ENCODE data around the gene HASPIN. TPM values are rescaled to one million over a fixed set of nuclear protein-coding genes. Genes with fewer than 3 reads are reported as not detected.

Gene HASPIN
- polyA plus RNA-seq, 1 donor (not counting 4 experiments of a cell fraction or from before 2014, with no cell fraction given), result 3.5 TPM

- Histone ChIP-seq H3K9me3 (ENCODE audit: control insufficient read depth, low read depth, low read length) (no peaks in the 10 kb centered on the region), H4K20me1 (ENCODE audit: control insufficient read depth, extremely low read depth, insufficient read depth, low read length) (no peaks in the 10 kb centered on the region), H3K79me2 (ENCODE audit: control insufficient read depth, insufficient read depth, low read length) (no peaks in the 10 kb centered on the region), H3K27me3 (ENCODE audit: control insufficient read depth, extremely low read depth, insufficient read depth, low read length) (peaks cover 15% of the 10 kb centered on the region), H3K4me3 (ENCODE audit: control insufficient read depth in 2 of 3, extremely low read depth in 1 of 3, insufficient read depth in 2 of 3, low read depth in 1 of 3, low read length in 3 of 3) (no peak overlapping the region), H3K9ac (ENCODE audit: control insufficient read depth, extremely low read depth, insufficient read depth, low read length) (no peak overlapping the region), H3K4me1 (ENCODE audit: control insufficient read depth, extremely low read depth, insufficient read depth, low read length) (no peaks in the 10 kb centered on the region), H3K27ac (ENCODE audit: control insufficient read depth, insufficient read depth, low read length) (no peak overlapping the region), H3K9me1 (ENCODE audit: control insufficient read depth, extremely low read depth, insufficient read depth, low read length) (no peaks in the 10 kb centered on the region), H3K36me3 (ENCODE audit: control insufficient read depth in 2 of 2, extremely low read depth in 1 of 2, insufficient read depth in 2 of 2, low read length in 2 of 2) (no peaks in the 10 kb centered on the region), H3K4me2 (ENCODE audit: control insufficient read depth, extremely low read depth, insufficient read depth, low read depth, low read length) (no peak overlapping the region), H2AFZ (ENCODE audit: control insufficient read depth, low read length) (no peak overlapping the region)
- dilution Hi-C loops (cut with MboI; ENCODE audit: extremely low pct_ligation_motif_present, low sequenced_read_pairs), result no loop called here
- FAIRE-seq (no peak), DNase-seq (ENCODE audit: low read depth, low spot score) (no peak)
- TF ChIP-seq EZH2 (IDR thresholded peaks at IDR 0.05; ENCODE audit: low read length), result no peak
- TF ChIP-seq CTCF (optimal IDR thresholded peaks at IDR 0.05 in 1 of 3, IDR thresholded peaks at IDR 0.05 in 1 of 3, conservative IDR thresholded peaks at IDR 0.05 in 1 of 3; ENCODE audit: extremely low read depth in 1 of 3, insufficient read depth in 2 of 3, low read length in 3 of 3), result no peak
These were observed 35.6 kb upstream of the HASPIN start for GRCh38 chr17:3688027-3688553.

DNA sequence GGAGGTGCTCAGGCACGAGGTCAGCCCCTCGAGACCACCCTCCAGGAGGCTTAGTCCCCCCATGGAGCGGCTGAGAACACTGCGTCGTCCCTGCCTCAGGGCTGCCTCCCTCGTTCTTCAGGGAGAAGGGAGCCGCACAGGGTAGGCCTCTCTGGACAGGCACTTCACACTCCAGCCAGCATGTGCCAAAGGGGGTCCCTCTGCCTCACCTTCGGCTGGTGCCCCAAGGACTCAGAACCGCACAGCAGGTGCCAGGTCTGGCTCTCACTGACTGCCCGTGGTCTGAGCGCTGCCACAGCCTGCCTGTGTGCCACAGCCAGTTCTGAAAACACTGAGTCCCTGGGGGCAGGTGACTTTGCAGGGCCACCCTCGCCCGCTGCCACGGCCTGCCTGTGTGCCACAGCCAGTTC is 34.8 kb upstream of the HASPIN start:
- dilution Hi-C loops (cut with MboI; ENCODE audit: extremely low pct_ligation_motif_present, low sequenced_read_pairs), result no loop called here
- no peak for FAIRE-seq
- no peak overlapping the region for H3K9ac ChIP-seq (ENCODE audit: control insufficient read depth, extremely low read depth, insufficient read depth, low read length)

More for the DNA sequence above, 34.8 kb upstream of the HASPIN start:
- TF ChIP-seq EZH2 (IDR thresholded peaks at IDR 0.05; ENCODE audit: low read length) (no peak), CTCF (optimal IDR thresholded peaks at IDR 0.05 in 1 of 3, IDR thresholded peaks at IDR 0.05 in 1 of 3, conservative IDR thresholded peaks at IDR 0.05 in 1 of 3; ENCODE audit: extremely low read depth in 1 of 3, insufficient read depth in 2 of 3, low read length in 3 of 3) (no peak)
- Histone ChIP-seq H3K9me1 (ENCODE audit: control insufficient read depth, extremely low read depth, insufficient read depth, low read length) (no peaks in the 10 kb centered on the region), H3K79me2 (ENCODE audit: control insufficient read depth, insufficient read depth, low read length) (no peaks in the 10 kb centered on the region), H3K36me3 (ENCODE audit: control insufficient read depth in 2 of 2, extremely low read depth in 1 of 2, insufficient read depth in 2 of 2, low read length in 2 of 2) (no peaks in the 10 kb centered on the region), H3K27me3 (ENCODE audit: control insufficient read depth, extremely low read depth, insufficient read depth, low read length) (peaks cover 17% of the 10 kb centered on the region), H2AFZ (ENCODE audit: control insufficient read depth, low read length) (no peak overlapping the region), H3K4me1 (ENCODE audit: control insufficient read depth, extremely low read depth, insufficient read depth, low read length) (no peaks in the 10 kb centered on the region), H3K9me3 (ENCODE audit: control insufficient read depth, low read depth, low read length) (no peaks in the 10 kb centered on the region), H4K20me1 (ENCODE audit: control insufficient read depth, extremely low read depth, insufficient read depth, low read length) (no peaks in the 10 kb centered on the region), H3K27ac (ENCODE audit: control insufficient read depth, insufficient read depth, low read length) (no peak overlapping the region), H3K4me3 (ENCODE audit: control insufficient read depth in 2 of 3, extremely low read depth in 1 of 3, insufficient read depth in 2 of 3, low read depth in 1 of 3, low read length in 3 of 3) (no peak overlapping the region), H3K4me2 (ENCODE audit: control insufficient read depth, extremely low read depth, insufficient read depth, low read depth, low read length) (no peak overlapping the region)
- DNase-seq (ENCODE audit: low read depth, low spot score), result no peak
